Right atrium auricular region (tissue), 2 donors: Measurements from ENCODE around the gene IQGAP2. TPM values are rescaled to one million over a fixed set of nuclear protein-coding genes. Genes with fewer than 3 reads are reported as not detected.

Experiments used
- DNase-seq: peaks from one replicate; pipeline ENCODE4 v3.0.0-alpha.2; 2019; ENCODE audit warnings: low spot score
- H3K27ac ChIP-seq, 2 donors: fragments of 200-600 bp; sonication (generic); 1 replicate in 1 of 2; 2 replicates in 1 of 2; pipeline ENCODE4 v1.5.1; 2016 to 2019
- H3K27me3 ChIP-seq, 2 donors: fragments of 200-600 bp; sonication (generic); one replicate each; pipeline versions ENCODE4 v1.5.1 to v1.6.0; 2017 to 2019
- H3K36me3 ChIP-seq: fragments of 200-600 bp; sonication (generic); one replicate; pipeline ENCODE4 v1.5.1; 2016
- H3K4me1 ChIP-seq, 2 donors: fragments of 200-600 bp; sonication (generic); one replicate each; pipeline versions ENCODE4 v1.5.1 to v1.6.0; 2017 to 2019
- H3K4me3 ChIP-seq, 2 donors: fragments of 200-600 bp; sonication (generic); 1 replicate in 1 of 2; 2 replicates in 1 of 2; pipeline ENCODE4 v1.5.1; 2017 to 2019; ENCODE audit warnings: mild to moderate bottlenecking in 1 of 2, moderate library complexity in 1 of 2
- H3K9me3 ChIP-seq, 2 donors: fragments of 200-600 bp; sonication (generic); one replicate each; pipeline ENCODE4 v1.5.1; 2019
- CTCF ChIP-seq, 2 donors: fragments of 200-600 bp; sonication (generic); IDR thresholded peaks; one replicate each; pipeline ENCODE4 v1.5.1; 2019; ENCODE audit warnings: antibody characterized with exemption in 2 of 2
- total RNA-seq, 2 donors: library from RNA; depleted of rRNA; stranded (reverse); fragments of >200 nt; gene quantifications; one replicate each; pipeline ENCODE4 v1.1.0, GENCODE V29; 2016

IQGAP2 gene
- total RNA-seq, 2 donors from 2014 or later: 5.4 to 12.3 TPM

GRCh38 chr5:76472335-76473008 is 69.4 kb downstream of the IQGAP2 start:
- Histone ChIP-seq H3K9me3 (no peaks in the 10 kb centered on the region), H3K27ac (no peak overlapping the region), H3K36me3 (no peaks in the 10 kb centered on the region), H3K4me1 (no peaks in the 10 kb centered on the region), H3K27me3 (no peaks in the 10 kb centered on the region), H3K4me3 (no peak overlapping the region)
- DNase-seq: no peak
- no peak for TF ChIP-seq CTCF (IDR thresholded peaks at IDR 0.05)

GRCh38 chr5:76473009-76473336 is 69.9 kb downstream of the IQGAP2 start:
- no peak for DNase-seq
- H3K27me3 ChIP-seq: no peaks in the 10 kb centered on the region
- H3K36me3 ChIP-seq: no peaks in the 10 kb centered on the region
- no peaks in the 10 kb centered on the region for H3K4me1 ChIP-seq
- no peak for TF ChIP-seq CTCF (IDR thresholded peaks at IDR 0.05)
- no peak overlapping the region for H3K4me3 ChIP-seq
- no peaks in the 10 kb centered on the region for H3K9me3 ChIP-seq
- no peak overlapping the region for H3K27ac ChIP-seq

- Histone ChIP-seq H3K9me3 (no peaks in the 10 kb centered on the region), H3K27ac (no peak overlapping the region), H3K4me3 (no peak overlapping the region), H3K36me3 (no peaks in the 10 kb centered on the region), H3K4me1 (no peaks in the 10 kb centered on the region), H3K27me3 (no peaks in the 10 kb centered on the region)
- TF ChIP-seq CTCF (IDR thresholded peaks at IDR 0.05): no peak
- no peak for DNase-seq
These were observed 70.6 kb downstream of the IQGAP2 start for GRCh38 chr5:76473661-76474060.

- H3K4me1 ChIP-seq: no peaks in the 10 kb centered on the region
- no peak for TF ChIP-seq CTCF (IDR thresholded peaks at IDR 0.05)
- H3K9me3 ChIP-seq: no peaks in the 10 kb centered on the region
- H3K27ac ChIP-seq: no peak overlapping the region
- no peaks in the 10 kb centered on the region for H3K36me3 ChIP-seq
- H3K4me3 ChIP-seq: no peak overlapping the region
- H3K27me3 ChIP-seq: no peaks in the 10 kb centered on the region
- DNase-seq: no peak
These were observed 71.3 kb downstream of the IQGAP2 start for GRCh38 chr5:76474377-76474776.

- TF ChIP-seq CTCF (IDR thresholded peaks at IDR 0.05): no peak
- Histone ChIP-seq H3K27me3 (no peaks in the 10 kb centered on the region), H3K9me3 (no peaks in the 10 kb centered on the region), H3K4me3 (no peak overlapping the region), H3K27ac (no peak overlapping the region), H3K36me3 (no peaks in the 10 kb centered on the region), H3K4me1 (no peaks in the 10 kb centered on the region)
- no peak for DNase-seq
These were observed 72.3 kb downstream of the IQGAP2 start for GRCh38 chr5:76475385-76475784.

DNA sequence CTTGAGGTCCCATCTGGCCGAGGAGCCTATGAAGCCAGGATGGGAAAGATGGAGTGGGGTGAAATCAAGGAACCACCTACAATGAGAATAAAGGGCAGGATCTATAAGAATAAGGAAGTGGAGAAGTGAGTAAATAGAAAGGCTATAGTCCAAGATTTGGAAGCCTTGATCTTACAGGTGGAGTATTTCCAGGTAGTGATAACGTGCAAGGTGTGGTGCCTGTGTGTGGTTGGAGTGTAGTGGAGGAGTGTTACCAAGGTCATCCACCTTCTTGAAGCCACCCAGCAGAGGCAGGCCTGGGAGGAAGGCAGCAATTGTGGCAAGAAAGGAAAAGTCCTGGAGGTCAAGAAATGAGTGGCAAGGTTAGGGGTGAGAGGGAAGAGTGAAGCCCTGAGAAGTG is 72.9 kb downstream of the IQGAP2 start:
- Histone ChIP-seq H3K4me1 (no peaks in the 10 kb centered on the region), H3K36me3 (no peaks in the 10 kb centered on the region), H3K9me3 (no peaks in the 10 kb centered on the region), H3K27ac (no peak overlapping the region), H3K4me3 (no peak overlapping the region), H3K27me3 (no peaks in the 10 kb centered on the region)
- DNase-seq: no peak
- TF ChIP-seq CTCF (IDR thresholded peaks at IDR 0.05): no peak
